ENCODE results near the gene PRELID1.
"Not testable (repeated sequence)": the region's sequence is repeated elsewhere in the genome, so short reads cannot be mapped to it uniquely, and the experiment has no call there.

Gene PRELID1

GRCh38 chr5:177300236-177300880 lies 3.2 kb upstream of the PRELID1 start:
- DNase-seq, result no peak

DNA sequence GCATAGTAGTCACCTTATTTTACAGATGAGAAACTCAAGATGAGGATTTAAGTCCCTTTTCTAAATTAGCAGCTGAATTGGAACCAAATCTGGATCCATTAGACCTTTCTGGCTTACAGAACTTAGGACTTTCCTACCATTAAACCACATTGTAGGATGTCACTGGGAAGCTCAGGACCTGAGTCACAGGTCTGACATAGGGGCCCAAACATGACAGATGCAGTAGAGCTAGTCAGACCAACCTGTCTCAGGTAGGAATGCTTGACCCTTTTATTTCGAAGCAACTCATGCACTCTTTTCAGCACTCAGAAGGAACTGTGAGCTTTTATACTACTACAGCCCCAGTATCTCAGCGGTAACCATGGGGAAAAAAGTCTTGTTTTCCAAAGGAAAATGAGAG lies 2.6 kb upstream of the PRELID1 start:
- DNase-seq, result no peak

DNA sequence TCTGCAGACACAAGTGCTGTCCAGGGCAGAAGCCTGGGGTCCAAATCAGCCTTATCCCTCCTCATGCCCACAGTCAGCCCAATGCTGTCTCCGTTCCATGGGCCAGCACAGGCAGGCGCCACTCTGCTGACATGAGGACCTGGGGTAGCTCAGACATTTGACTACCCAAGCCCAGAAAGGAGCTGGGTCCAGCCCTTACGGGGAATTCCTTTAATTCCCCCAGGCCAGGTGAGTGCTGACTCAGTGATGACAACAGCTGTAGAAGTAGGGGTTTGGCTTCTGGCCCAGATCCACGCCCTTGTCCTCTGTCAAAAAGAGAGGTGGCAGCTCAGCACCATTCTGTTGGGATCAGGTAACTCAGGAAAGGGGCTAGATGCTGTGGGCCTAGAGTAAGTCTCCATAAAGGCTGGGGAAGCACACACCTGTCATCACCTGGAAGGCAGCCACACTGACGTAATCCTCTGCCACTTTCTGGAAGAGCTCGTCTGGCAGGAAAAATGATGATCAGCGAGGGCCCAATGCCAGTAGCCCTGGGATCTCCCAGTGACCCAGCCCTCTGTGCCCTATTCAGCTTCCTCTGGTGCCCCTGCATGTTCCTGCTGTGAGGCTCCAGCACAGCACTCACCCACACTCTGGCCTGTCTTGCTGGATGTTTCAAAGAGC lies 2.0 kb upstream of the PRELID1 start:
- no peak for DNase-seq

DNA sequence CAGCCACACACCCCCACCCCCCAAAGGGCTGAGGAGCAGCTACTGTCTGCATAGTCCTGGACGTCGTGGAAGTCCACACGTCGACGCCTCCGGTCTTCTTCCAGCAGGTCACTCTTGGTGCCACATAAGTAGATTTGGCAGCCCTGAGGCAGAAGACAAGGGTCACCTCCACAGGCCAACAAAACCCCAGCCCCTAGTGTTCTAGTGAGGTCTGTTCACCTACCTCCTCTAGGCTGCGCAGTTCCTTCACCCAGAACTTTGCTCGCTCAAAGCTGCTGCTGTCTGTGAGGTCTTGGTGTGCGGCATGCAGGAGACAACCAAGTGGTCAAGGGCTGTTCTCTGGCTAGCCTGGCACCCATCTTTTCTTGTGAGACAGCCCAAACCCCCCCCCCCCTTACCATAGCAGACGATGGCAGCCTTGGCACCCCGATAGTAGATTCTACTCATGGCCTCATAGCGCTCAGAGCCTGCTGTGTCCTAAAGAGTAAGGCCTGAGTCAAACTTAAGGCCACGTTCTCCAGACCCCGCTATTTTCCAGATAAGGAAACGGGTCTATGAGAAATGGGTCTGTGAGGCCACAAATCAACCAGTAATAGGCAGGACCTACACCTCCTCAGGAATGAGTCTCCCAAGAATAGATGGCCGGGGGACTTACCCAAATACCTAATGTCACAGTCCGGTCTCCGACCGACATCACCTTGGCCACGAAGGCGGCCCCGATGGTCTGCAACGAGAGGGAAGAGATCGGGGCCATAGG lies 1.1 kb upstream of the PRELID1 start:
- no peak for DNase-seq

DNA sequence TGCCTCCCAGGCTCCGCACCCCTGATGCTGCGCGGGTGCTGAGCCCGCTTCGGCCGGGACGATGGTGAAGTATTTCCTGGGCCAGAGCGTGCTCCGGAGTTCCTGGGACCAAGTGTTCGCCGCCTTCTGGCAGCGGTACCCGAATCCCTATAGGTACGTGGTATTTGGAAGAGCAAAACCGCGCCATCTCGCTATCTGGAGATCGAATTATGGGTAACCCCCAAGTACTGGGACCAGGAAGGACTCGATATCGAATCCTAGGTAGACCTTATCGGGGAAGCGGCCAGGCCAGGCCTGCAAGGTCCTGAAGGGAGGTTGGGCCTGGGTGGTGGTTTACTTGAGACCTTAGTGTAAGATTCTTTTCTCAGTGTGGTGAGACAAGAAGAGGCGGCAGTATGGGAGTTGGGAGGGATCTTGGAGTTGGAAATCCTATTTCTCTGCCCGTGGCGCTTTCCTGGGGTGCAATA lies 359 bp downstream of the PRELID1 start:
- no peak for DNase-seq

DNA sequence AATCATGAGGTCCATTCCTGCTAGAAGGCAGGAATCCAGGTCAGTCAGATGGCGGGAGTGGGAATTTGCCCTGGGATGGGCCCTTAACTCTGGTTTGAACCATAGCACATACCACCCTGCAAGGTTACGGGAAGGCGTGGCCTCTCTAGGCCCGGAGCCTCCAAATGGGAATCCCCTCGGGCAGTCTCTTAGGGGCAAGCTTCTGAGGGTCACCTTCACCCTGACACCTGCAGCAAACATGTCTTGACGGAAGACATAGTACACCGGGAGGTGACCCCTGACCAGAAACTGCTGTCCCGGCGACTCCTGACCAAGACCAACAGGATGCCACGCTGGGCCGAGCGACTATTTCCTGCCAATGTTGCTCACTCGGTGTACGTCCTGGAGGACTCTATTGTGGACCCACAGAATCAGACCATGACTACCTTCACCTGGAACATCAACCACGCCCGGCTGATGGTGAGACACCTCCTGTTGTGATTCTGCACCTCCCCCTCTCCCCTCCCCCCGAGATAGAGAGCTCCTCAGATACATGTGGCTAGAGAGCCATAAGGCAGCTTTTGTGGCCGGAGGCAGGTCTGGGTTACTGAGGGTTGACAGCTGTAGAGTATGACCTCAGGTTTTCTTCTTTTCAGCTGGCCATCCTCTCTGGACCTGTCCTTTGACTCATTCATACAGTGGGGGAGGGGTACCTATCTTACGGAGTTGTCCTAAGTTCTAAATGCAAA lies 957 bp downstream of the PRELID1 start:
- DNase-seq, result no peak

- DNase-seq, result not testable (repeated sequence)
These were observed 2.6 kb downstream of the PRELID1 start for GRCh38 chr5:177306103-177306640.

GRCh38 chr5:177306674-177307543 lies 3.3 kb downstream of the PRELID1 start:
- DNase-seq, result no peak

GRCh38 chr5:177307544-177308363 lies 4.2 kb downstream of the PRELID1 start:
- DNase-seq, result no peak

DNA sequence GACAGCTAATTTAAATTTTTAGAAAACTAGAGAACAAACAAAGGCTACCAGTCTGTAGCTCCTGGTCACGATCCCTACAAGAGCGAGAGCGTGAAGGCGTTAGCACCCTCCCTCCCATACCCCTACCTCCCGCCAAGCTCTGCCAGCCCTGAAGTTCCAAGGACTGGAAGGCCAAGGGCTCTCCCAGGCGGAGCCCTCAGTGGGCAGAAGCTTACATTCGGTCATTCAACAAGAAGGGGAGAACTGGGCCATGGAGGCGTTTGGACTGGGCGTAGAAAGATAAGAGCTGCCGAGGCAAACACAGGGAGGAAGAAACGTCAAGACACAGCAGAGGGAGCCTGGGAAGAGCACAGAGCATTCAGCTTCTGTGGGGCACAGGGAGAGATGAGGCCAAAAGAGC lies 5.1 kb downstream of the PRELID1 start:
- no peak for DNase-seq

- no peak for DNase-seq
These were observed 6.0 kb downstream of the PRELID1 start for GRCh38 chr5:177309351-177310191.

DNA sequence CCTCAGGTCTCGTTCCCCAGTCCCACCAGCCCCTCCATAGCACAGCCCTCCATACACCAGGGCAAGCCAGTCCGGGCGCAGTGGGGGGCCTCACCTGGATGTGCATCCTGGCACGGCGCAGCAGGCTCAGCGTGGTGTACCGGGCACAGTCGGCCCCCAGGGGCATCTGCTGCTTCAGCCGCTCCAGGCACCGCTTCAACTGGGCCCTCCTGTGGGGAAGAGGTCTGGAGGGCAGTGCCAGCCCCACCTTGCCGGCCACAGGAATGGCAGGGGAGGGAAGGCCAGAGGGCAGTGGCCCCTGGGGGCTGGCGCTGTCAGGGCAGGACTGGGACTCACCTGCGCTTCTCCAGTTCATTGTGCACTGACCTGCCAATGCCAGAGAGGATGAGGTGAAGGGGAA lies 6.7 kb downstream of the PRELID1 start:
- DNase-seq, result no peak

DNA sequence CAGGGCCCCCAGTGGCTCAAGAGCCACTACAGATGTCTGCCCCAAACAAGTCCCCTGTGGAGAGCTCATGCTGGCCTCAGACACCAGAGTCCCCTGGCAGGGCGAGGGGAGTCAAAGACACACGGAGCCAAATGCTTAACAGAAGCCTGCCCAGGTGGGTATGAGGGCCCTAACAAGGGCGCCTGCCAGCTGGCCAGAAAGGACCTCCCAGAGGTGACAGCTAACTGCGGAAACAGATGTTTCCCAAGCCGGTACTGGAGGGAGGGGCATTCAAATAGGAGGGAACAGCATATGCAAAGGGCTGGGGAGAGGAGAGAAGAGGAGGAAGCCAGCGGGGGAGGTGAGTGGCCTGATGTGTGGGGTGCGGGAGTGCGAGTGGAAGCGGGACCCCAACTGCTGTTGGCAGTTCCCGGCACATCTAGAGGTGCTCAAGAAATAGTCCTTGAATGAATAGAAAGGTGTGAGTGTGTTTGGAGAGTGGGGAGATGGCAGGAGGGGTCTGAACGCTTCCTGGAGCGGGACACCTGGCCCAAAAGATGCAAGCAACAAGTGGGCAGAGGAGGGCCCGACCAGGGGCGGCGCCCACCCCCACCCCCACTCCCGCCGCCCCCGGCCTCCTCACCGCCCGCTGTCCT lies 7.3 kb downstream of the PRELID1 start:
- no peak for DNase-seq

- DNase-seq, result no peak
These were observed 7.8 kb downstream of the PRELID1 start for GRCh38 chr5:177311392-177311722.

GRCh38 chr5:177311723-177312648 lies 8.4 kb downstream of the PRELID1 start, which contains the start of gene MXD3:
TSS of gene MXD3 (minus strand) at chr5:177311898. CDS start at chr5:177311830, 68 bp downstream.
- DNase-seq, result peak; percentile 69

DNA sequence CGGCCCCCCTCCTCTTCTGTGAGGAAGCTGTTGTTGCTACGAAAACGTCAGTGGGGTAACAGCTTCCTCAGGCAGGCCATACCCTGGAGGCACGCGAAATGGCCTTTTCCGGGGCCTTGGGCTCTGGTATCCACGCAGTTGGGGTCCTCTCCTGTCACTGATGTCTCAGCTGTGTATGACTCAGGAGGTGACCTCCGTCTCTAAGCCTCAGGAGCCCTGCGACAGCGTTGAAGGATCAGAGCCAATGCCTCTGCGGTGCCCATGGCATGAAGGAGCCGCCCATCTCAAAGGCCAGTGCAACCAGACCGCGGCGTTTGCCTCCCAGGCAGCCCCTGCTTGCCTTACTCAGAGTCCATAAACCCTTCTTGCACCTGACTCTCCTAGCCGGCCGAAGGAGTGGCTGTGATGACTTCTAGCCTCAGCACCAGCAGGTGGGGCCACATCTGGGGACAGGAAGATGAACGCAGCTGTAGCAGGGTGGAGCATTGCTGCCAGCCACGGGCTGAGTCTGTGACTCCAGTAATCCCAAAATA lies 9.1 kb downstream of the PRELID1 start:
- DNase-seq, result no peak

DNA sequence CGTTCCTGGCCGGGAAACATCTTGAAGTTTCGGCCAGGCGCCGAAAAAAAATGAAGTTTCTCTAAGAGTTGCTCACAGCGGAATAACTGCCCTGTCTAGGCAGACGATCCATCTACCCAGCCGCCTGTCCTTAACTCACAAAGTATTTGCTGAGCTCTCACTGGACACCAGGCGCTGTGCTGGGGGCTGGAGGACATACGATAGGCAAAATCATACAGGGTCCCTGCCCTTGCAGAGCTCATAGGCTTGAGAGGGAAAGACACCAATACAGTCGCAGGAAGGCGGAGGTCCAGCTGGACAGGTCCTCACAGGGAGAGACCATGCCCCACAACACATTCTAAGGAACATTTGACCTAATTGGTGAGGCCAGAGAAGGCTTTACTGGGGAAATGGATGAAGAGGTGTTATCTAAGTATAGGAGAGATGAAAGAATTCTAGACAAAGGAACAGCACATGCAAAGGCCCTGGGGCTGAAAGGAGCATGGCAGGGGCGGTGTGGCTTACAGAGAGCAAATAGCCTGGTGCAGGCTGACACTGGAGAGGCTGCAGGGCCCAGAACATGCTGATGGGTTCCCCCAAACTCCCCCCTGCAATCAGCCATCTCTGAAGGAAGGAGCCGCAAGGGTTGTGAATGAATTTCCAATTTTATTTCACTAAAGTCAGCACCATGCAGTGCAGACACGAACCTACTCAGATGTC lies 10.1 kb downstream of the PRELID1 start:
- no peak for DNase-seq

Measured in NCI-H1417 treated with DMSO at 0.1 percent for 48 hours (cell line).